GM18861 (cell line): ENCODE data around the gene ARMC2.

Experiments used
- ATAC-seq: cut with Tn5 transposase; IDR thresholded peaks from one replicate; pipeline ENCODE4 v1.9.1; 2021; ENCODE audit not compliant: unreplicated experiment

The ARMC2 gene

DNA sequence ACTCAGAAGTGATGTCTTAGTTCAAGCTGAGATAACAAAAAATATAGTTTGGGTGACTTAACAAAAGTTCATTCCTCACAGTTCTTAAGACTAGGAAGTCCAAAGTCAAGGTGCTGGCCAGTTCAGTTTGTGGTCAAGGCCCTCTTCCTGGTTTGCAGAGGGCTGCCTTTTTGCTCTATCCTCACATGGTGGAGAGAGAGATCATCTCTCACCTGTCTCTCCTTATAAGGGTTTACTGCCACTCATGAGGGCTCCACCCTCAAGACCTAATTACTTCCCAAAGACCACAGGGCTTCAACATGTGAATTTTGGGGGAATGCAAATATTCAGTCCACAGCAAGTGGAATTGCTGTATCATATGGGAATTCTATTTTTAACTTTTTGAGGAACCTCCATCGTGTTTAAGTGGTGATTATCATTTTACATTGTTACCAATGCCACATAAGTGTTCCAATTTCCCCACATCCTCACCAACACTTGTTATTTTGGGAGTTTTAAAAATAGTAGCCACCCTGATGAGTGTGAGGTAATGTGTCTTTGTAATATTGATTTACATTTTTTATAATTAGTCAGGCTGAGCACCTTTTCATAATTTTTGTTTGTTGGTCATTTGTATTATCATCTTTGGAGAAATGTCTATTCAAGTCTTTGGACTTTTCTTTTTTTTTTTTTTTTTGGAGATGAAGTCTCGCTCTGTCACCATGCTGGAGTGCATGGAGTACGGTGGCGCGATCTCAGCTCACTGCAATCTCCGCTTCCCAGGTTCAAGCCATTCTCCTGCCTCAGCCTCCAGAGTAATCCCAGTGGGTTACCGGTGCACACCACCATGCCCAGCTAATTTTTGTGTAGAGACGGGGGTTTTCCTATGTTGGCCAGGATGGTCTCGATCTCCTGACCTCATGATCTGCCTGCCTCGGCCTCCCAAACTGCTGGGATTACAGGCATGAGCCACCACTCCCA is 134.2 kb downstream of the ARMC2 start:
- no peak for ATAC-seq

DNA sequence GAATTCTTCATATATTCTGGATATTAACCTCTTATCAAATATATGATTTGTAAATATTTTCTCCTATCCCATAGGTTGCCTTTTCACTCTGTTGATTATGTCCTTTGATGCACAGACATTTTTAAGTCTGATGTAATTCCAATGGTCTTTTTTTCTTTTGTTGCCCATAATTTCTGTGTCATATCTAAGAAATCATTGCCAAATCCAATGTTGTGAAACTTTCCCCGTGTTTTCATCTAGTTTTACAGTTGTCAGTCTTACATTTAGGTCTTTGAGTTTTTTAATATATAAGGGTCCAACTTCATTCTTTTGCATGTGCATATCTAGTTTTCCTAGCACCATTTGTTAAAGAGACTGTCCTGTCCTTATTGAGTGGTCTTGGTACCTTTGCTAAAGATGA is 134.9 kb downstream of the ARMC2 start:
- ATAC-seq, result no peak

GRCh38 chr6:108985301-108985700 is 137.1 kb downstream of the ARMC2 start:
- ATAC-seq, result no peak

GRCh38 chr6:108987156-108987555 is 138.9 kb downstream of the ARMC2 start:
- no peak for ATAC-seq

DNA sequence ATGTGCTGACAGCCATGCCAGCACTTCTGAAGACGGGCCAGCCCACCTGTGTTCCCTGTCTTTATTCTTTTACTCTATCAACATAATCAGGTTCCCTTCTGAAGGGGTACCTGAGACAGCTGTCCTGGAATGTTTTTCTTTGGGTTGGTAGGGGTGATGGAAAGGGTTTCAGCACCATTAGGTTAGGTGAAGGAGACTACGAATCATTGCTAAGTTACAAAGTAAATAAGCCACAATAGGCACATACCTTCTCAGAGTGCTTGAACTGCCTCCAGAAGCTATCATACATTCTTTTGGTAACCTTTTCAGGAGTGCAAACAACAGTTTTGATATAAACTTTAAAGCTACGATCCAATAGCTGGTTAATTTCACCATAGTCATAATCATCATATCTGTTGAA is 140.1 kb downstream of the ARMC2 start:
- no peak for ATAC-seq

- no peak for ATAC-seq
Observed at GRCh38 chr6:108988765-108989164, 140.5 kb downstream of the ARMC2 start.

- no peak for ATAC-seq
Observed at GRCh38 chr6:108989700-108990099, 141.5 kb downstream of the ARMC2 start.

DNA sequence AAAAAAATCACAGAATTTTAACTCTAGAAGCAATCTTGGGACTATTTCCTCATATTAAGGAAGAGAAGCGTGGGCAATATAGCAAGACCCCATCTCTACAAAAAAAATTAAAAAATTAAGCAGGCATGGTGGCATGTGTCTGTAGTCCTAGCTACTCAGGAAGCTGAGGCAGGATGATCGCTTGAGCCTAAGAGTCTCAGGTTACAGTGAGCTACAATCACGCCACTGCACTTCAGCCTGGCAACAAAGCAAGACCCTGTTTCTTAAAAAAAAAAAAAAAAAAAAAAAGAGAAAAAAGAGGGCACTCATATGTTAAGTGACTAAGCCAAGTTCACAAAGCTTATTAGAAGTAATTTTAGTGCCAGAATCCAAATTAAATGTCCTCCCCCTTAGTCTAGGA is 145.7 kb downstream of the ARMC2 start:
- no peak for ATAC-seq

DNA sequence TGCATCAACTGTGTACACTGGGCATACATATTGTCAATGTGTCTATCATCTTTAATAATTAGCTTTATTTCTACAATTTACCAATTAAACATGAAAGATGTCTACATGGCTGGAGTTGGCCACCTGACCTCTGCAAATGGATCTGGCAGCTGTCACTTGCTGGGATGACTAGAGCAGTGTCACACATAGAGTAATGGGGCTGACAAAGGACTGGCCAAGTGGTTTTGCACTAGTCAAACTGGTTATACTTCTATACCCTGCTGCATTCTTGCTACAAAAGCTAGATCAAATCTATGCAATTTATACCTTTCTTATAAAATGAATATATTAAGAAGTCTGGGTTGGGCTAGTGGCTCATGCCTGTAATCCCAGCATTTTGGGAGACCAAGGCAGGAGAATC is 147.1 kb downstream of the ARMC2 start:
- ATAC-seq, result no peak

GRCh38 chr6:108996208-108996607 is 148.0 kb downstream of the ARMC2 start:
- ATAC-seq, result no peak

DNA sequence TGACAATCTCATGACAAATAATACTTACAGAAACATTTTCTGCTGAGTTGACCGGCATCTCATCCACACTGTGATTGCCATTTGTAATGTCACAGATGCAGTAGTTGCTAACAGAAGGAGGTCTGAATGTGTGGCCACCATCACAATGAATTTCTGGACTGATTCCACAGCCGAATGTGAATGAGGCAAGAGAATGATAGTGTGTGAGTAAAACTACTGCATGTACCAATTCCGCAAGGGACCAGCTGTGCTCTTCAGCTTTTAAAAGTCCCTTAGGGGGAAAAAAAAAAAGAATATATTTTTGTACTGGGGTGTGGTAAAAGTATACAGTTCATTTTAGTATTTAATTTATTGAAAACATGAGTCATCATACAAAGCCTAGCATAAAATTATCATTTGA is 150.3 kb downstream of the ARMC2 start:
- no peak for ATAC-seq

- no peak for ATAC-seq
Observed at GRCh38 chr6:108999428-108999827, 151.2 kb downstream of the ARMC2 start.

- no peak for ATAC-seq
Observed at GRCh38 chr6:109000289-109000688, 152.1 kb downstream of the ARMC2 start.

DNA sequence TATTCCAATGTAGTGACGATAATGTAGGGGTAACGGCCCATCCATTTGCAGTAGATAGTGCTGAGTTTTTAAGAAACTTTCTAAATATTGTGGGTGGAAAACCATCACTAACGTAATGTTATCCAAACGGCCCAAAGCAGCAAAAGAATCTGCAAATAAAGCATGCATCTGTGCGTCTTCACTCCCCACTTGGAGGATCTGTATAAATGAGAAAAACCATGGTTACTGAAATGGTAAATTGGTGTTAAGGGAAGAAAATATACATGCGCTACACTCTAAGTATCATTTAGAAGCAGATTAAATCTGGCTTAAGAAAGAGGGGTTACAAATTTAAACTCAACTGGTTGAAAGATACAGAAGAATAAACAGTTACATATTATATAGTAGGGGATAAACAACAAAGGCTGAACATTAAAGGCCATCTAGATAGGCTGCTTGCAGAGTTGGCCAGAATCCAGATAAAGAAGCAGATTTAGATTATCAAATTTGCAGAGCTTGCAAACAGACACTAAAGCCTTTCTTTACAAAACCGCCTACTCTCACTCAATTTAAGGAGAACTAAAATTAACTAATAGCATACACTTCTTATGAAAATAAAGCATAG is 153.2 kb downstream of the ARMC2 start:
- ATAC-seq, result no peak

GRCh38 chr6:109002051-109002697 is 154.0 kb downstream of the ARMC2 start:
- no peak for ATAC-seq

- no peak for ATAC-seq
Observed at GRCh38 chr6:109002882-109003281, 154.7 kb downstream of the ARMC2 start.

DNA sequence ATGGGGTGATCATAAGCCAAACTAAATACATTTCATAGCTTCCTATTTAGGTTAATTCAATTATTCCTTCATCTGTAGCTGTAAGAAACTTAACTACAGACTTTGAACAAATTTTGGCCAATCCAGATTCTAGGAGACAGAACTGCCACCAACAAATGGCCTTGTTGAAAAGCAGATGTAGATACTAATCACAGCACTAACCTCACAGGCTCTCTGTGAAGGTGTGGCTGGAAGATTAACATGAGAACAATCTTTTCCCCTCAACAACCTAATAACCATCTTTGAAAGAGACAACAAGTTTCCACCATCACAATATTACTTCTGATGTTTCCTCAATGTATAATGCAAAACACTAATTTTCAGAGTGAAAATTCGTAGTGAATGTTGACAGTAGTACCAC is 158.6 kb downstream of the ARMC2 start:
- no peak for ATAC-seq

GRCh38 chr6:109007521-109007920 is 159.3 kb downstream of the ARMC2 start:
- ATAC-seq, result no peak

- ATAC-seq, result peak; percentile 49
Observed at GRCh38 chr6:109008054-109008453, 159.8 kb downstream of the ARMC2 start.

GRCh38 chr6:109008537-109009235 is 160.5 kb downstream of the ARMC2 start:
- ATAC-seq, result no peak

DNA sequence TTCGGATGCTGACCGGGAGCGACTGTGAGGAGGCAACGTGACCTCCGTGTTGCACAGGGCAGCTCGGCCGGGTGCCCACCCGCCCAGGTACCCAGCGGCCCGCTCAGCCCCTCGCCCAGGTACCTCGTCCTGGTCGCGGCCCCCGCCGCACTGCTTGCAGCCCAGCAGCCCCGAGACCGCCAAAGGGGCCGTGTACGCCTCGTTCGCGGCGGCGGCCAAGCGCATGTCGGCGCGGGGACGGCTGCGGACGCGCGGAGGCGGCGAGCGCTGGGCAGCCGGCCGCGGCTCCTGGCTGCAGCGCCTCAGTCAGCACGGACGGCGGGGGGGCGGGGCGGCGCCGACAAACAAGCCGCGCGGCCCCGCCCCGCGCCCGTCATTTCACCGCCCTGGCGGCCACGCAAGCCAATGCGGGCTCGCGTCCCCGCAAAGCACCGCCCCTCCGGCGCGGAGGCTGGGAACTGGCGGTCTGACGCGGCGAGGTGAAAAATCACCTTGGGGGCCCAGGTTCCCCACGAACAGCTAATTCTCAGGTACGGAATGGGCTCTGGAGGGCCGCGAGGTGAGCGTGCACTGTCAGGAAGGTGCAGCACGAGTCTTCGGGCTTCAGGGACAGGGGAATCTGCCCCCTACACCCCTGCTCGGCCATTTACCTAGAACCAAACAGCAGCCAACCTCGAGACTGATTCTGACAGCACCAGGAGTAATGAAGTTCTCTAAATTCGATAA is 161.2 kb downstream of the ARMC2 start:
- peak; percentile 86 for ATAC-seq
